GM21367 (cell line): ENCODE measurements around the gene TDRD7.
A peak's percentile ranks its signal among the peaks of the same experiment; 100 is the strongest.

ENCODE experiments used
- ATAC-seq: cut with Tn5 transposase; IDR thresholded peaks from one replicate; pipeline ENCODE4 v1.9.1; 2021; ENCODE audit not compliant: unreplicated experiment

TDRD7 gene

GRCh38 chr9:97387936-97388684, 23.8 kb upstream of the TDRD7 start:
- ATAC-seq, result no peak

- peak; percentile 54 for ATAC-seq
Observed at GRCh38 chr9:97388721-97389238, 23.1 kb upstream of the TDRD7 start.

DNA sequence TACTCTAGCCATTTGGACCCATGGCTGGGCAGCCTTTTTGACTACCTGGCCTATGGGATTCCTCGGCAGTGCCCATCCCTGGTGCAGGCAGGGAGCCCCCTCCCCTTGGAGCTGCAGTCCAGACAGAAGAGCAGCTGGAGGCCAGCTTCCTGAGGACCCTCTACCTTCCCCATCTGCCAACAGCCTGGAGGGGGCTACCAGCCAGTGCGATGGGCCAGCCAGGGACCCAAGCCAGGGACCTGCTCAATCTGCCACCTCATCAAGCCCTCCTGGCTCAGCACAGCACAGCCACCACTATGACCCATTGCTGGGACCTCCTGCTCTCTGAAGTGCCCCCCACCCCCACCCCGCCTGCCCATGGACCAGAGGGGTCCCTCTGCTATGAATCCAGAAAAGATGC, 22.6 kb upstream of the TDRD7 start:
- ATAC-seq, result no peak

DNA sequence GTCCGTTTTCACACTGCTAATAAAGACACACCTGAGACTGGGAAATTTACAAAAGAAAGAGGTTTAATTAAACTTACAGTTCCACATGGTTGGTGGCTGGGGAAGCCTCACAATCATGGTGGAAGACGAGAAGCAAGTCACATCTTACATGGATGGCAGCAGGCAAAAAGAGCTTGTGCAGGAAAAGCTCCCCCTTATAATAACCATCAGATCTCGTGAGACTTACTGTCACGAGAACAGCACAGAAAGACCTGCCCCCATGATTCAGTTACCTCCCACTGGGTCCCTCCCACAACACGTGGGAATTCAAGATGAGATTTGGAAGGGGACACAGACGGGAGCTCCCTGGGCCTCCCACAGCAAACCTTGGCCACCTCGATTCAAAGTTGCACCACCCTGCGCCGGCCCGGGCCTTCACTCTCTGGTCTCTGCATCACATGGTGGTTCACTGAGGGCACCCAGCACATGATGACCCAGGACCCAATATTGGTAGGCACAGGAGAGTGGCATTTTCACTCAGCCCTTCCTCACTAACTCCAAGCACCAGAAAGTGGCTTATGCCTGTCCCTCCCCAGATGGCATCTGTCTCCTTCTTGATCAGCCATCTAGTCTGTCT, 21.0 kb upstream of the TDRD7 start:
- ATAC-seq, result no peak

DNA sequence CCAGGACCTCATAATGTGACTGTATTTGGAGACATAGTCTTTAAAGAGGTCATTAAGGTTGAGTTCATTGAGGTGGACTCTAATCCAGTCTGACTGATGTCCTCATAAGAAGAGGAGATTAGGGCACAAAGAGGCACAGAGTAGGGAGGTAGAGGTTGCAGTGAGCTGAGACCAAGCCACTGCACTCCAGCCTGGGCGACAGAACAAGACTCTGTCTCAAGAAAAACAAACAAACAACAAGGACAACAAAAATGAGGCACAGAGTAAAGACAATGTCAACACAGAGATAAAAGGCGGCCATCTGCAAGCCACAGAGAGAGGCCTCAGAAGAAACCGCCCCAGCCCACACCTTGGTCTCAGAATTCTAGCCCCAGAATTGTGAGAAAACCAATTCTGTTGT, 17.0 kb upstream of the TDRD7 start:
- ATAC-seq, result no peak

- no peak for ATAC-seq
Observed at GRCh38 chr9:97395745-97396144, 16.2 kb upstream of the TDRD7 start.

DNA sequence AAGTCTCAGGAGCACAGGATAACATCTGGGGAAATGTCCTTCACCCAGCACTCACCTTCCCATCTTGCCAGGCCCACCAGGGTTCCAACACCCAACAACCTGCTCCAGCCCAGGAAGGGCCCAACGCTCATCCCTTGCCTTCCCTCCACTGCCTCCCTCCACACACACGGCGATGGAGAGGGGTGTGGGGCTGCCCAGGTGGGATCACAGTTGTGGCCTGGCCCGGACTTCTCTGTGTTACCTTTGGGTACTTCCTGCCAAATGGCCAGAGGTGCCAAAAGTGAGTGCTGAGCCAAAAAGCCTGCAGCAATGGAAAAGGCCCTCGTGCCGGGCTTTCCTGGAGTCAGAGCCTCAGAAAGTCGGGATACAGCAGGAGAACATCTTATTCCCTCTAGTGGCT, 15.6 kb upstream of the TDRD7 start:
- ATAC-seq, result no peak

DNA sequence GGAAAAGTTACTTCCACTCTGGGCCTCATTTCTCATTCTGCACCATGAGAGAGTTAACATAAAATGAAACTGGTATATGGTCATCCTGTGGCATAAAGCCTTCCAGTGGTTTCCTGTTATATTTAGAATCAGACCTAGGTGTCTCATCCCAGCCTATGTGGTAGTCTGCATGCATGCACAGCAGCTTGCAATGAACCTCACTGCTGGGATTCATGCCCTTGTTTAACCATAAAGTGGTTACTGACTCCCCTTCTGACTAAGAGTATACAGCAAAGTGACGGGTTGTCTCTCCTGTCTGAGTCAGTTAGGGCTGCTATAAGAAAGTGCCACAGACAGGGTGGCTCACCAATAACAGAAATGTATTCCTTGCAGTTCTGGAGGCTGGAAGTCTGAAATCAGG, 14.7 kb upstream of the TDRD7 start:
- ATAC-seq, result peak; percentile 39

DNA sequence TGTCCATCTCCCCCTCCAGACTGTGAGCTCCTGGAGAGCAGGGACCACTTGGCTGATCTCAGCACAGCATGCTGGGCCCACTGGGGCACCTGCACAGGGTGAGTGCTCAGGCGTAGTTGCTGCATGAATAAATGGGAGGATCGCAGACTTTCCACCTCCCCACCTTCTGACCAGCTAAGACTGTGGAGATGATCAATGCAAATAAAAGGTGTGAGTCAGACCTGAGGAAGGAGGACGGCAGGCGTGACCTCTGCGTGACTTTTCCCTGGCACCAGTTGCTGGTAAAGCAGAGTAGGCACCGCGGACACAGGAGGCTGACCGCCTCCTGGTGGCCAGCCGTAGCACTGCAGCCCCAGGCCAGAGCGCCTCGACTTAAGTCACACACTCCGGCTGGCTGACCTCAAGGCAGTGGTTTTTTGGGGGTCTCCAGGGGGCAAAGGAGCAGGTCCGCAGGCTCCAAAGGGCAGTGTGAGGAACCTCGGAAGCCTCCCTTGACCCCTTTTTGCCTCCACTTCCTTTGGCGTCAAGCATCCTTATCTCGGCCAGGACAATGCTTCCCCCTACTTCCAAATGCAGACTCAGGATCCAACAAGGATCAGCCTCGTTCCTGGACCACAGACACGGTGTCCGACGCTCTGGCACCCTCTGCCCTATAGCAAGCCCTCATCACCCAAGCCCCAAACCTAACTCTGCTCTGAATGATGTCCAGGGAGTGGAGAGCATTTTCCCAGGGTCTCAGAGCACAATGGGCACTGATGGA, 12.7 kb upstream of the TDRD7 start:
- ATAC-seq, result no peak

GRCh38 chr9:97403746-97404316, 8.1 kb upstream of the TDRD7 start:
- no peak for ATAC-seq

DNA sequence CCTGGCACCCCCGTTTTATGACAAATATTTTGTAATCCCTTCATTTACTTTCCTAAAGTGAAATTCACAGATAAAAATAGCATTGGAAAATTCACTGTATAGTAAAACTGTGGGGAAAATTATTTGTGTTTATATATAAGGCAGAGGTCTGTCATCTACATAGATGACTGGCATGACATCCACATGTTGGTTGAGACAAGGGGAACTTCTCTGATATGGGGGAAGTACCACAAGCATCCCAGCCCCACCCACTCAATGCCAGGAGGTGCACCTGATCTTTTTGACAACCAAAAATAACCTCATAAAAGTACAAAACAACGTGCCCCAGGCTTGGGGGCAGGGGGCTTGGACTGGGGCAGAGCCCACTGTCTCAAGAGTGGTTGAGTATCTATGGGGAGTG, 6.3 kb upstream of the TDRD7 start:
- ATAC-seq, result no peak

DNA sequence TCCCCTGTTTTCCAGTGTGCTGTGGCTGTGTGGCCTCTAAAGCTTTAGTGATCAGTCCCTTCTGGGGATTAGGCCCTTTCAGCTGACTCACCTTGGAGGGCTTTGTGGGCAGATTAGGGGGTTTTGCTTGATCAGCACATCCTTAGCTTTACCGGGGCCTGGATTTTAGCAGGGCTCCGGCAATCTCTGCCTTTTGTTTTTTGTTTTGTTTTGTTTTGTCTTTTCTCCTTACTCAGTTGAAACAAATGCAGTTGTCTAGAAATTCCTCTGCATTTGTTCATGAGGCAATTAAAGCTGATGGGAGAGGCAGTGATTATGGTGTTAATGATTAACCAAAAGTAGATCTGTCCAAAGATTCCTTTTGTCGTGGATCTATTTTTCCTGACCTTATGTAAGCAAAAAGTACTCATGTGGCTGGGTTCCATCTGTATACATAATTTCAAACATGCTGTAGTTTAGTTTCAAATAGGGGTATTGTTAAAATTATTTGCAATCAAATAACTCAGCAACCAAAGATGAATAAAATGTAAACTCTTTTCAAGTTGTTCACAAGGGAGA, 5.2 kb upstream of the TDRD7 start:
- no peak for ATAC-seq

DNA sequence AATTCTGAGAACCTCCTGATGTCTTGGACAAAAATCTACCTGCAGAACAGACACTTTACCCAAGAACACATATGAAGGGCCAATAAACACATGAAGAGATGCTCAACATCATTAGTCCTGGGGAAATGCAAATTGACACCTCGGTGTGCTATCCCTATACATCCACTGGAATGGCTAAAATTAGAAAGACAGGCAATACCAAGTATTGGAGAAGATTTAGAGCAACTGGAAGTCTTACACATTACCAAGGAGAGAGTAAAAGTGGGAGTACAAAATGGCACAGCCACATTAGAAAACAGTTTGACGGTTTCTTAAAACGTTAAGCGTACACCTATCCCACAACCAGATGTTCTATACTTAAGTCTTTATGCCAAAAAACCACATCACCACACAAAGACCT, 3.3 kb upstream of the TDRD7 start:
- ATAC-seq, result no peak

DNA sequence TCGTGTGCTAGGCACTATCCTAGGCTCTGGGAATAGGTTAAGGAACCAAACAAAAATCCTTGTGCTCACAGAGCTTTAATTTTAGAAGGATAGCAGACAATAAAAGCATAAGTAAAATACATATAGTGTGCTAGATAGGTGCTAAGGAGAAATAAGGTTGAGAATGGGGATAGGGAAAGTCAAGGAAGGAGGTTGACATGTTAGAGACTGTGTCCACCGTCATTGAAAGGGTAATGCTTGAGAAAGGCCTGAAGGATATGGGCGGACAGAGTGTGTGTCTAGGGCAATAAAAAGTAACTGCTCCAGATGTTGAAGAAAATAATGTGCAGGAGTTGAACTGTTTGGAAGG, 482 bp upstream of the TDRD7 start:
- peak; percentile 2 for ATAC-seq

- peak; percentile 12 for ATAC-seq
Observed at GRCh38 chr9:97412626-97413385, 910 bp downstream of the TDRD7 start.

GRCh38 chr9:97413462-97413861, 1.6 kb downstream of the TDRD7 start:
- no peak for ATAC-seq

- ATAC-seq, result no peak
Observed at GRCh38 chr9:97415146-97415545, 3.2 kb downstream of the TDRD7 start.

- no peak for ATAC-seq
Observed at GRCh38 chr9:97418880-97419279, 7.0 kb downstream of the TDRD7 start.

GRCh38 chr9:97419309-97419867, 7.5 kb downstream of the TDRD7 start:
- no peak for ATAC-seq

GRCh38 chr9:97425336-97425972, 13.6 kb downstream of the TDRD7 start:
- ATAC-seq, result no peak
